DLD1 (cell line): ENCODE data around the gene CLCA2.

ENCODE experiments used
- in situ Hi-C: cut with HindIII; loops from 2 replicates; pipeline ENCODE4 v1.10.0; 2017; ENCODE audit warnings: low sequenced_read_pairs

Gene CLCA2

DNA sequence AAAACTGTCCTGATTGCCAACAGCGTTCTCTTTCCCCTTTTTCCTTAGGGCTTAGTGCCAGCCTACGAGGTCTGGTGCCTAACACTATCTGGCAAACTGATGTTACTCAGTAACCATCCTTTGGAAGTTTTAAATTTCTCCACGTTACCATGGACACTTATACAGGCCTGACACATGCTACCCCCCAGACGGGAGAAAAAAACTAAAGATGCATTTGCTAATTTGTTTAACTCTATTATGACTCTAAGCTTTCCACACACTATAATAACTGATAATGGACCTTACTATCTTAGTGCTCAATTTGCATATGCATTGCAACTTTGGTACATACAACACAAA lies 81.6 kb downstream of the CLCA2 start:
- in situ Hi-C loops: no loop called here
